Sigmoid colon (tissue), 7 donors: Measurements from ENCODE around the gene SLN. TPM values are rescaled to one million over a fixed set of nuclear protein-coding genes. Genes with fewer than 3 reads are reported as not detected.

Source experiments
- DNase-seq: peaks from one replicate; pipeline ENCODE4 v3.0.0-alpha.2; 2019
- H3K27ac ChIP-seq, 4 donors: fragments of 200-600 bp; sonication (generic); one replicate each; pipeline ENCODE4 v1.5.1; 2016 to 2019; ENCODE audit warnings: mild to moderate bottlenecking in 1 of 4
- H3K27me3 ChIP-seq, 3 donors: fragments of 200-600 bp; sonication (generic); one replicate each; pipeline ENCODE4 v1.5.1; 2019; ENCODE audit warnings: mild to moderate bottlenecking in 1 of 3
- H3K36me3 ChIP-seq, 4 donors: fragments of 200-600 bp; sonication (generic); one replicate each; pipeline ENCODE4 v1.5.1; 2016 to 2019
- H3K4me1 ChIP-seq, 4 donors: fragments of 200-600 bp; sonication (generic); one replicate each; pipeline ENCODE4 v1.5.1; 2017 to 2019
- H3K4me3 ChIP-seq, 4 donors: fragments of 200-600 bp; sonication (generic); one replicate each; pipeline ENCODE4 v1.5.1; 2017 to 2019; ENCODE audit warnings: mild to moderate bottlenecking in 2 of 4, moderate library complexity in 1 of 4
- H3K9me3 ChIP-seq, 4 donors: fragments of 200-600 bp in 3 of 4; sonication (generic) in 3 of 4; one replicate each; pipeline versions ENCODE4 v1.5.1 to v1.6.1; 2013 to 2019
- EP300 ChIP-seq, 4 donors: sonication (generic); formaldehyde crosslinking; IDR thresholded peaks; one replicate each; pipeline ENCODE4 v1.6.1; 2017; ENCODE audit warnings: antibody characterized with exemption in 4 of 4
- POLR2A ChIP-seq, 2 donors: fragments of 450-650 bp; IDR thresholded peaks; one replicate each; pipeline ENCODE4 v1.6.1; 2016; ENCODE audit warnings: antibody characterized with exemption in 2 of 2, mild to moderate bottlenecking in 2 of 2, moderate library complexity in 2 of 2
- POLR2AphosphoS5 ChIP-seq, 4 donors: sonication (generic); formaldehyde crosslinking; IDR thresholded peaks; one replicate each; pipeline ENCODE4 v1.6.1; 2017; ENCODE audit warnings: antibody characterized with exemption in 4 of 4
- WGBS, 2 donors: extraction: QIAGEN DNeasy Blood & Tissue Kit; methylation state at CpG; one replicate each; pipeline ENCODE4 v1.1.7; 2013; 5-methylcytosine and 5-hydroxymethylcytosine counted together
- intact Hi-C: fragments of 100-400 bp; cut with DNase I; formaldehyde crosslinking; loops from one replicate; pipeline ENCODE4 v1.15.1; 2023
- polyA plus RNA-seq, 3 donors: library from polyadenylated mRNA; stranded (reverse); fragments of 200-250 nt; gene quantifications; one replicate each; pipeline ENCODE4 v1.2.3, GENCODE V29; 2013
- total RNA-seq, 4 donors: library from RNA; depleted of rRNA; stranded (reverse); fragments of >200 nt; gene quantifications; one replicate each; pipeline ENCODE4 v1.1.0, GENCODE V29; 2016
- TF ChIP-seq, protein P1 (sequence below), 4 experiments: fragments of 450-650 bp in 3 of 4; fragments of 200-600 bp in 1 of 4; IDR thresholded peaks; one replicate each; pipeline ENCODE4 v1.5.1; 2016 to 2019; ENCODE audit warnings: antibody characterized with exemption in 4 of 4, mild to moderate bottlenecking in 3 of 4, moderate library complexity in 2 of 4
- donor health status: healthy with polysubstance abuse.
- donor health status: Bipolar disorder and iron deficiency.
- donor health status: healthy.

The SLN gene
- total and polyA plus RNA-seq, 7 donors: not detected

GRCh38 chr11:107688322-107688918 lies 23.4 kb downstream of the SLN start:
- intact Hi-C loops: loop anchor here (5.0 kb wide), 2 partner anchors 111 to 126 kb away; no protein-coding TSS in a partner anchor
- H3K9me3 ChIP-seq: no peaks in the 10 kb centered on the region
- no peak overlapping the region for H3K4me3 ChIP-seq
- no peaks in the 10 kb centered on the region for H3K36me3 ChIP-seq
- no peak overlapping the region for H3K27ac ChIP-seq
- 59 to 78% methylated on average over 6 of the region's 6 CpGs for WGBS, 2 donors
- DNase-seq: no peak
- TF ChIP-seq POLR2AphosphoS5 (IDR thresholded peaks at IDR 0.05) (no peak), EP300 (IDR thresholded peaks at IDR 0.05) (no peak), POLR2A (IDR thresholded peaks at IDR 0.05) (no peak)
- TF ChIP-seq, protein P1, sequence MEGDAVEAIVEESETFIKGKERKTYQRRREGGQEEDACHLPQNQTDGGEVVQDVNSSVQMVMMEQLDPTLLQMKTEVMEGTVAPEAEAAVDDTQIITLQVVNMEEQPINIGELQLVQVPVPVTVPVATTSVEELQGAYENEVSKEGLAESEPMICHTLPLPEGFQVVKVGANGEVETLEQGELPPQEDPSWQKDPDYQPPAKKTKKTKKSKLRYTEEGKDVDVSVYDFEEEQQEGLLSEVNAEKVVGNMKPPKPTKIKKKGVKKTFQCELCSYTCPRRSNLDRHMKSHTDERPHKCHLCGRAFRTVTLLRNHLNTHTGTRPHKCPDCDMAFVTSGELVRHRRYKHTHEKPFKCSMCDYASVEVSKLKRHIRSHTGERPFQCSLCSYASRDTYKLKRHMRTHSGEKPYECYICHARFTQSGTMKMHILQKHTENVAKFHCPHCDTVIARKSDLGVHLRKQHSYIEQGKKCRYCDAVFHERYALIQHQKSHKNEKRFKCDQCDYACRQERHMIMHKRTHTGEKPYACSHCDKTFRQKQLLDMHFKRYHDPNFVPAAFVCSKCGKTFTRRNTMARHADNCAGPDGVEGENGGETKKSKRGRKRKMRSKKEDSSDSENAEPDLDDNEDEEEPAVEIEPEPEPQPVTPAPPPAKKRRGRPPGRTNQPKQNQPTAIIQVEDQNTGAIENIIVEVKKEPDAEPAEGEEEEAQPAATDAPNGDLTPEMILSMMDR (IDR thresholded peaks at IDR 0.05): no peak
- no peaks in the 10 kb centered on the region for H3K27me3 ChIP-seq
- H3K4me1 ChIP-seq: peaks cover 0 to 8% (median 0%) of the 10 kb centered on the region in 4 donors

- DNase-seq: no peak
- WGBS, 2 donors: 93 to 96% methylated on average over 2 of the region's 2 CpGs
- H3K4me3 ChIP-seq: no peak overlapping the region
These were observed 28.0 kb downstream of the SLN start for GRCh38 chr11:107683807-107684206.

GRCh38 chr11:107683061-107683460 lies 28.8 kb downstream of the SLN start:
- Histone ChIP-seq H3K9me3 (no peaks in the 10 kb centered on the region), H3K27me3 (no peaks in the 10 kb centered on the region), H3K4me1 (no peaks in the 10 kb centered on the region), H3K4me3 (no peak overlapping the region), H3K27ac (no peak overlapping the region), H3K36me3 (no peaks in the 10 kb centered on the region)
- TF ChIP-seq POLR2A (IDR thresholded peaks at IDR 0.05) (no peak), EP300 (IDR thresholded peaks at IDR 0.05) (no peak), POLR2AphosphoS5 (IDR thresholded peaks at IDR 0.05) (no peak)
- TF ChIP-seq, protein P1 (IDR thresholded peaks at IDR 0.05): no peak
- intact Hi-C loops: no loop called here
- WGBS, 2 donors: 75 to 81% methylated on average over 2 of the region's 2 CpGs
- no peak for DNase-seq

More at GRCh38 chr11:107683807-107684206, 28.0 kb downstream of the SLN start:
- Histone ChIP-seq H3K27ac (no peak overlapping the region), H3K4me1 (no peaks in the 10 kb centered on the region), H3K36me3 (no peaks in the 10 kb centered on the region), H3K9me3 (no peaks in the 10 kb centered on the region), H3K27me3 (no peaks in the 10 kb centered on the region)
- TF ChIP-seq EP300 (IDR thresholded peaks at IDR 0.05): no peak
- TF ChIP-seq, protein P1 (IDR thresholded peaks at IDR 0.05): peak in 1 of 4 experiments; percentile 9
- intact Hi-C loops: no loop called here

GRCh38 chr11:107682572-107682971 lies 29.3 kb downstream of the SLN start:
- TF ChIP-seq POLR2AphosphoS5 (IDR thresholded peaks at IDR 0.05) (no peak), EP300 (IDR thresholded peaks at IDR 0.05) (no peak)
- TF ChIP-seq, protein P1 (IDR thresholded peaks at IDR 0.05): no peak
- 85 to 87% methylated on average over 5 of the region's 5 CpGs for WGBS, 2 donors
- H3K4me1 ChIP-seq: no peaks in the 10 kb centered on the region
- DNase-seq: no peak
- no peaks in the 10 kb centered on the region for H3K36me3 ChIP-seq
- no peak overlapping the region for H3K4me3 ChIP-seq
- H3K27me3 ChIP-seq: no peaks in the 10 kb centered on the region
- intact Hi-C loops: no loop called here
- H3K9me3 ChIP-seq: no peaks in the 10 kb centered on the region
- H3K27ac ChIP-seq: no peak overlapping the region

- TF ChIP-seq, protein P1 (IDR thresholded peaks at IDR 0.05): no peak
- TF ChIP-seq EP300 (IDR thresholded peaks at IDR 0.05) (no peak), POLR2A (IDR thresholded peaks at IDR 0.05) (no peak), POLR2AphosphoS5 (IDR thresholded peaks at IDR 0.05) (no peak)
- WGBS, 2 donors: 81 to 83% methylated on average over 4 of the region's 4 CpGs
- no peak overlapping the region for H3K4me3 ChIP-seq
- H3K36me3 ChIP-seq: no peaks in the 10 kb centered on the region
- intact Hi-C loops: no loop called here
- no peaks in the 10 kb centered on the region for H3K9me3 ChIP-seq
- no peak overlapping the region for H3K27ac ChIP-seq
- no peaks in the 10 kb centered on the region for H3K27me3 ChIP-seq
- DNase-seq: no peak
- H3K4me1 ChIP-seq: no peaks in the 10 kb centered on the region
These were observed 29.7 kb downstream of the SLN start for GRCh38 chr11:107682171-107682570.
